ENCODE measurements around the gene GBGT1.
A peak's percentile ranks its signal among the peaks of the same experiment; 100 is the strongest.

GBGT1 gene

GRCh38 chr9:133151041-133151440, 12.7 kb downstream of the GBGT1 start:
- no peak for ATAC-seq (ENCODE audit: low read depth)
- peak; percentile 45 for DNase-seq (ENCODE audit: low spot score)
- H3K9me3 ChIP-seq (ENCODE audit: severe bottlenecking) = no peaks in the 10 kb centered on the region
- no peaks in the 10 kb centered on the region for H3K27me3 ChIP-seq (ENCODE audit: insufficient read depth, poor library complexity, severe bottlenecking)
- peaks cover 5% of the 10 kb centered on the region for H3K4me1 ChIP-seq (ENCODE audit: insufficient read depth, poor library complexity, severe bottlenecking)
- H3K4me3 ChIP-seq (ENCODE audit: severe bottlenecking) = no peak overlapping the region
- H3K27ac ChIP-seq (ENCODE audit: poor library complexity, severe bottlenecking) = no peak overlapping the region
- no peaks in the 10 kb centered on the region for H3K36me3 ChIP-seq (ENCODE audit: low read depth)
- TF ChIP-seq CTCF (IDR thresholded peaks at IDR 0.05; ENCODE audit: poor library complexity, severe bottlenecking) = no peak

- no peaks in the 10 kb centered on the region for H3K36me3 ChIP-seq (ENCODE audit: low read depth)
- DNase-seq (ENCODE audit: low spot score) (peak; percentile 83), ATAC-seq (ENCODE audit: low read depth) (peak; percentile 55)
- H3K4me3 ChIP-seq (ENCODE audit: severe bottlenecking) = peak overlapping the region; percentile 81
- peak; percentile 40 for TF ChIP-seq CTCF (IDR thresholded peaks at IDR 0.05; ENCODE audit: poor library complexity, severe bottlenecking)
- H3K27me3 ChIP-seq (ENCODE audit: insufficient read depth, poor library complexity, severe bottlenecking) = no peaks in the 10 kb centered on the region
- H3K27ac ChIP-seq (ENCODE audit: poor library complexity, severe bottlenecking) = peak overlapping the region; percentile 74
- H3K9me3 ChIP-seq (ENCODE audit: severe bottlenecking) = no peaks in the 10 kb centered on the region
- peaks cover 5% of the 10 kb centered on the region for H3K4me1 ChIP-seq (ENCODE audit: insufficient read depth, poor library complexity, severe bottlenecking)
Observed at GRCh38 chr9:133149130-133150015, 14.3 kb downstream of the GBGT1 start.

GRCh38 chr9:133148199-133149129, 15.2 kb downstream of the GBGT1 start:
- no peaks in the 10 kb centered on the region for H3K27me3 ChIP-seq (ENCODE audit: insufficient read depth, poor library complexity, severe bottlenecking)
- ATAC-seq (ENCODE audit: low read depth) = peak; percentile 30
- H3K36me3 ChIP-seq (ENCODE audit: low read depth) = no peaks in the 10 kb centered on the region
- H3K9me3 ChIP-seq (ENCODE audit: severe bottlenecking) = no peaks in the 10 kb centered on the region
- peaks cover 5% of the 10 kb centered on the region for H3K4me1 ChIP-seq (ENCODE audit: insufficient read depth, poor library complexity, severe bottlenecking)
- peak overlapping the region; percentile 74 for H3K27ac ChIP-seq (ENCODE audit: poor library complexity, severe bottlenecking)
- peak; percentile 57 for DNase-seq (ENCODE audit: low spot score)
- H3K4me3 ChIP-seq (ENCODE audit: severe bottlenecking) = peak overlapping the region; percentile 81
- TF ChIP-seq CTCF (IDR thresholded peaks at IDR 0.05; ENCODE audit: poor library complexity, severe bottlenecking) = no peak

- H3K4me3 ChIP-seq (ENCODE audit: severe bottlenecking) = peak overlapping the region; percentile 81
- H3K9me3 ChIP-seq (ENCODE audit: severe bottlenecking) = no peaks in the 10 kb centered on the region
- H3K4me1 ChIP-seq (ENCODE audit: insufficient read depth, poor library complexity, severe bottlenecking) = peaks cover 5% of the 10 kb centered on the region
- no peak for DNase-seq (ENCODE audit: low spot score)
- H3K36me3 ChIP-seq (ENCODE audit: low read depth) = no peaks in the 10 kb centered on the region
- ATAC-seq (ENCODE audit: low read depth) = peak; percentile 15; the same call in 2 of the 3 replicates
- peak; percentile 95 for TF ChIP-seq CTCF (IDR thresholded peaks at IDR 0.05; ENCODE audit: poor library complexity, severe bottlenecking)
- no peaks in the 10 kb centered on the region for H3K27me3 ChIP-seq (ENCODE audit: insufficient read depth, poor library complexity, severe bottlenecking)
- peak overlapping the region; percentile 74 for H3K27ac ChIP-seq (ENCODE audit: poor library complexity, severe bottlenecking)
Observed at GRCh38 chr9:133147412-133148198, 16.1 kb downstream of the GBGT1 start.

Measured in RWPE2 (cell line).